Liver (tissue), 9 donors: Measurements from ENCODE around the gene USP47. TPM values are rescaled to one million over a fixed set of nuclear protein-coding genes. Genes with fewer than 3 reads are reported as not detected.

Experiments
- DNase-seq: peaks from one replicate; pipeline ENCODE4 v3.0.0-alpha.2; 2017; ENCODE audit warnings: low spot score
- H3K27ac ChIP-seq, 2 donors: one replicate each; pipeline ENCODE4 v1.7.0; 2013; ENCODE audit warnings: inconsistent platforms in 2 of 2, low read length in 2 of 2, control low read depth in 1 of 2, low read depth in 1 of 2, mild to moderate bottlenecking in 1 of 2
- H3K27me3 ChIP-seq, 4 donors: one replicate each; pipeline versions ENCODE4 v1.6.1 to v1.7.0; 2013; ENCODE audit warnings: low read length in 3 of 4, inconsistent platforms in 1 of 4, mild to moderate bottlenecking in 1 of 4, moderate library complexity in 1 of 4; ENCODE audit not compliant: control insufficient read depth in 4 of 4, insufficient read depth in 4 of 4
- H3K36me3 ChIP-seq, 4 donors: one replicate each; pipeline versions ENCODE4 v1.6.1 to v1.7.0; 2013; ENCODE audit warnings: low read length in 3 of 4, mild to moderate bottlenecking in 3 of 4, low read depth in 1 of 4, moderate library complexity in 1 of 4; ENCODE audit not compliant: control insufficient read depth in 4 of 4, insufficient read depth in 3 of 4
- H3K4me1 ChIP-seq, 4 donors: one replicate each; pipeline versions ENCODE4 v1.6.1 to v1.7.0; 2013; ENCODE audit warnings: low read length in 3 of 4, mild to moderate bottlenecking in 3 of 4, moderate library complexity in 1 of 4; ENCODE audit not compliant: control insufficient read depth in 4 of 4, insufficient read depth in 4 of 4
- H3K4me3 ChIP-seq, 3 donors: one replicate each; pipeline versions ENCODE4 v1.6.1 to v1.7.0; 2013; ENCODE audit warnings: low read length in 3 of 3, control low read depth in 1 of 3, low read depth in 1 of 3, mild to moderate bottlenecking in 1 of 3
- H3K9ac ChIP-seq, 2 donors: one replicate each; pipeline ENCODE4 v1.7.0; 2013; ENCODE audit warnings: low read length in 2 of 2, mild to moderate bottlenecking in 2 of 2, moderate library complexity in 2 of 2, control low read depth in 1 of 2, low read depth in 1 of 2
- H3K9me3 ChIP-seq, 4 donors: one replicate each; pipeline versions ENCODE4 v1.6.1 to v1.7.0; 2013; ENCODE audit warnings: low read length in 3 of 4; ENCODE audit not compliant: control insufficient read depth in 4 of 4
- ATF3 ChIP-seq: IDR thresholded peaks from 2 replicates; pipeline ENCODE4 v1.6.1; 2016; ENCODE audit warnings: antibody characterized with exemption
- CTCF ChIP-seq: fragments of 150-350 bp; IDR thresholded peaks from 2 replicates; pipeline ENCODE4 v1.5.1; 2017; ENCODE audit warnings: improper control_type of control experiment, low read depth, low read length; ENCODE audit not compliant: missing input control
- EGR1 ChIP-seq, 2 donors: IDR thresholded peaks; 2 replicates each; pipeline ENCODE4 v1.6.1; 2016 to 2018; ENCODE audit warnings: antibody characterized with exemption in 2 of 2, low read depth in 2 of 2
- FOXA1 ChIP-seq: IDR thresholded peaks from 2 replicates; pipeline ENCODE4 v1.6.1; 2016; ENCODE audit warnings: antibody characterized with exemption
- FOXA2 ChIP-seq: IDR thresholded peaks from 2 replicates; pipeline ENCODE4 v1.6.1; 2016; ENCODE audit warnings: antibody characterized with exemption
- GABPA ChIP-seq, 2 donors: IDR thresholded peaks in 1 of 2; conservative IDR thresholded peaks in 1 of 2; 2 replicates each; pipeline ENCODE4 v1.6.1; 2016; ENCODE audit warnings: antibody characterized with exemption in 2 of 2, mild to moderate bottlenecking in 1 of 2, moderate library complexity in 1 of 2
- HNF4A ChIP-seq, 2 donors: conservative IDR thresholded peaks; 2 replicates each; pipeline ENCODE4 v1.6.1; 2016; ENCODE audit warnings: antibody characterized with exemption in 2 of 2, mild to moderate bottlenecking in 2 of 2
- HNF4G ChIP-seq: IDR thresholded peaks from 2 replicates; pipeline ENCODE4 v1.6.1; 2016; ENCODE audit warnings: antibody characterized with exemption
- JUND ChIP-seq, 2 donors: IDR thresholded peaks; 2 replicates each; pipeline ENCODE4 v1.6.1; 2016; ENCODE audit warnings: antibody characterized with exemption in 2 of 2
- MAX ChIP-seq: IDR thresholded peaks from 2 replicates; pipeline ENCODE4 v1.6.1; 2016; ENCODE audit warnings: antibody characterized with exemption
- NR2F2 ChIP-seq: IDR thresholded peaks from 2 replicates; pipeline ENCODE4 v1.6.1; 2016; ENCODE audit warnings: antibody characterized with exemption
- RAD21 ChIP-seq, 2 donors: IDR thresholded peaks; 2 replicates each; pipeline ENCODE4 v1.6.1; 2016; ENCODE audit warnings: antibody characterized with exemption in 2 of 2, mild to moderate bottlenecking in 2 of 2
- REST ChIP-seq: IDR thresholded peaks from 2 replicates; pipeline ENCODE4 v1.6.1; 2016; ENCODE audit warnings: antibody characterized with exemption, mild to moderate bottlenecking
- RXRA ChIP-seq, 2 donors: IDR thresholded peaks; 2 replicates each; pipeline ENCODE4 v1.6.1; 2017 to 2018; ENCODE audit warnings: antibody characterized with exemption in 2 of 2, mild to moderate bottlenecking in 1 of 2
- SP1 ChIP-seq: IDR thresholded peaks from 2 replicates; pipeline ENCODE4 v1.6.1; 2018; ENCODE audit warnings: antibody characterized with exemption, mild to moderate bottlenecking
- TAF1 ChIP-seq: conservative IDR thresholded peaks from 2 replicates; pipeline ENCODE4 v1.6.1; 2016; ENCODE audit warnings: antibody characterized with exemption, mild to moderate bottlenecking
- YY1 ChIP-seq: IDR thresholded peaks from 2 replicates; pipeline ENCODE4 v1.6.1; 2016; ENCODE audit warnings: antibody characterized with exemption, mild to moderate bottlenecking
- ZBTB33 ChIP-seq: IDR thresholded peaks from 2 replicates; pipeline ENCODE4 v1.6.1; 2016; ENCODE audit warnings: antibody characterized with exemption
- WGBS: extraction: QIAGEN DNeasy Blood & Tissue Kit; methylation state at CpG from one replicate; pipeline ENCODE4 v1.1.7; 2013; 5-methylcytosine and 5-hydroxymethylcytosine counted together
- polyA plus RNA-seq, 2 donors: library from polyadenylated mRNA; stranded (reverse) in 1 of 2; unstranded in 1 of 2; fragments of 200-250 nt in 1 of 2; fragments of >200 nt in 1 of 2; fragmentation: Nextera tagmentation in 1 of 2; extraction: Ambion mirVana in 1 of 2; gene quantifications; one replicate each; pipeline versions ENCODE4 v1.2.1 to v1.2.3, GENCODE V29; 2013 to 2015
- total RNA-seq, 2 donors: library from RNA; depleted of rRNA; stranded (reverse); fragments of >200 nt; gene quantifications; one replicate each; pipeline ENCODE4 v1.2.3, GENCODE V29; 2014
- donor health status: healthy.
- donor health status: healthy.
- donor health status: healthy.
- donor health status: healthy.
- donor health status: healthy.

Gene USP47
- total and polyA plus RNA-seq, 4 donors = 14.9 to 55.1 (median 32.2) TPM

- Histone ChIP-seq H3K4me3 (no peak overlapping the region), H3K27ac (no peak overlapping the region), H3K27me3 (no peaks in the 10 kb centered on the region), H3K36me3 (no peaks in the 10 kb centered on the region), H3K9me3 (no peaks in the 10 kb centered on the region), H3K9ac (no peak overlapping the region), H3K4me1 (peaks cover 2 to 16% (median 11%) of the 10 kb centered on the region in 4 donors)
- WGBS = 88% methylated on average over 8 of the region's 8 CpGs
- DNase-seq = no peak
- TF ChIP-seq MAX (no peak), YY1 (no peak), ATF3 (no peak)
These were observed 148.3 kb downstream of the USP47 start for GRCh38 chr11:11989774-11990744.

GRCh38 chr11:11992257-11993212 is 150.8 kb downstream of the USP47 start:
- no peaks in the 10 kb centered on the region for H3K27me3 ChIP-seq
- H3K9ac ChIP-seq = no peak overlapping the region
- peaks cover 2 to 20% (median 14%) of the 10 kb centered on the region in 4 donors for H3K4me1 ChIP-seq
- 41% methylated on average over 6 of the region's 6 CpGs for WGBS
- H3K4me3 ChIP-seq = no peak overlapping the region
- no peaks in the 10 kb centered on the region for H3K36me3 ChIP-seq
- H3K27ac ChIP-seq = no peak overlapping the region
- no peak for TF ChIP-seq REST
- TF ChIP-seq FOXA1 = no peak
- TF ChIP-seq FOXA2 = no peak
- TF ChIP-seq JUND (IDR thresholded peaks at IDR 0.05) = peak; percentile 23 to 61
- TF ChIP-seq RXRA (IDR thresholded peaks at IDR 0.05) = peak in 1 of 2 donors; percentile 56
- TF ChIP-seq NR2F2 = no peak
- TF ChIP-seq ATF3 = no peak
- TF ChIP-seq SP1 = peak; percentile 66
- no peak for TF ChIP-seq CTCF
- TF ChIP-seq EGR1 (IDR thresholded peaks at IDR 0.05; ENCODE audit: low read depth in 2 of 2) = no peak
- no peak for TF ChIP-seq GABPA (IDR thresholded peaks at IDR 0.05 in 1 of 2, conservative IDR thresholded peaks at IDR 0.05 in 1 of 2)
- TF ChIP-seq YY1 = no peak
- no peak for TF ChIP-seq MAX
- no peak for TF ChIP-seq TAF1
- peak in 1 of 2 donors; percentile 44 for TF ChIP-seq RAD21 (IDR thresholded peaks at IDR 0.05)
- TF ChIP-seq ZBTB33 = no peak
- TF ChIP-seq HNF4A (conservative IDR thresholded peaks at IDR 0.05) = peak; percentile 72 to 74
- no peak for TF ChIP-seq HNF4G
- DNase-seq = no peak
- no peaks in the 10 kb centered on the region for H3K9me3 ChIP-seq
